PC-9 (cell line): ENCODE measurements around the gene SPATS2. TPM values are rescaled to one million over a fixed set of nuclear protein-coding genes. Genes with fewer than 3 reads are reported as not detected.

Source experiments
- BruUV-seq: library from RNA; stranded (reverse); fragments of 400-500 nt; replicated peaks from 2 replicates; lab custom pipeline; 2021; lab: Mats Ljungman, UMichigan
- CTCF ChIA-PET: fragments of 300-600 bp; sonication (Branson Sonifier 250); formaldehyde crosslinking; loops from one replicate; lab custom pipeline; 2022; ENCODE audit warnings: antibody characterized with exemption; lab: Charles Lee
- POLR2A ChIA-PET: fragments of 300-600 bp; sonication (Branson Sonifier 250); formaldehyde crosslinking; loops from one replicate; lab custom pipeline; 2022; ENCODE audit warnings: antibody characterized with exemption; ENCODE audit not compliant: unreplicated experiment; lab: Charles Lee
- DNase-seq, 2 experiments: peaks; one replicate each; pipeline versions ENCODE4 v3.0.0 to v3.0.0-alpha.2; 2015 to 2022; ENCODE audit warnings: mixed read lengths in 1 of 2
- H2AFZ ChIP-seq: fragments of 200-600 bp; sonication (generic); 2 replicates; pipeline ENCODE4 v1.8.1; 2017; ENCODE audit warnings: antibody characterized with exemption
- H3F3A ChIP-seq: fragments of 200-600 bp; sonication (generic); 2 replicates; pipeline ENCODE4 v1.8.1; 2017; ENCODE audit warnings: antibody characterized with exemption, mild to moderate bottlenecking, low read depth; ENCODE audit not compliant: insufficient read depth
- H3K27ac ChIP-seq: fragments of 200-600 bp; sonication (generic); 2 replicates; pipeline ENCODE4 v1.6.1; 2016; ENCODE audit warnings: mixed run types
- H3K27me3 ChIP-seq: fragments of 200-600 bp; sonication (generic); 2 replicates; pipeline ENCODE4 v1.6.1; 2016; ENCODE audit warnings: low read depth, mixed run types; ENCODE audit not compliant: insufficient read depth
- H3K36me3 ChIP-seq: fragments of 200-600 bp; sonication (generic); 2 replicates; pipeline ENCODE4 v1.6.1; 2016; ENCODE audit warnings: low read depth, mixed run types
- H3K4me1 ChIP-seq: fragments of 200-600 bp; sonication (generic); replicated peaks from 2 replicates; pipeline ENCODE4 v1.6.1; 2016; ENCODE audit warnings: mixed run types; ENCODE audit not compliant: insufficient read depth
- H3K4me2 ChIP-seq: fragments of 200-600 bp; sonication (generic); 2 replicates; pipeline ENCODE4 v1.6.1; 2017; ENCODE audit warnings: mixed run types
- H3K4me3 ChIP-seq: fragments of 200-600 bp; sonication (generic); 2 replicates; pipeline ENCODE4 v1.6.1; 2016; ENCODE audit warnings: mixed run types
- H3K79me2 ChIP-seq: fragments of 200-600 bp; sonication (generic); 2 replicates; pipeline ENCODE4 v1.6.1; 2017; ENCODE audit warnings: low read depth, mixed run types
- H3K9me2 ChIP-seq: fragments of 200-600 bp; sonication (generic); 2 replicates; pipeline ENCODE4 v1.8.1; 2017; ENCODE audit warnings: mild to moderate bottlenecking; ENCODE audit not compliant: insufficient read depth
- H3K9me3 ChIP-seq: fragments of 200-600 bp; sonication (generic); 2 replicates; pipeline ENCODE4 v1.8.1; 2016; ENCODE audit warnings: low read depth; ENCODE audit not compliant: insufficient read depth
- H4K20me1 ChIP-seq: fragments of 200-600 bp; sonication (generic); 2 replicates; pipeline ENCODE4 v1.8.1; 2017; ENCODE audit not compliant: insufficient read depth
- CTCF ChIP-seq: fragments of 200-600 bp; sonication (generic); conservative IDR thresholded peaks from 2 replicates; pipeline ENCODE4 v1.6.1; 2017; ENCODE audit warnings: mixed run types, antibody characterized with exemption, mild to moderate bottlenecking, moderate library complexity
- EZH2 ChIP-seq: fragments of 200-600 bp; sonication (generic); IDR thresholded peaks from 2 replicates; pipeline ENCODE4 v1.8.0; 2017; ENCODE audit warnings: antibody characterized with exemption, low read depth
- intact Hi-C: fragments of 100-400 bp; cut with micrococcal nuclease; formaldehyde crosslinking; loops from one replicate; pipeline ENCODE4 v1.10.0; 2022; ENCODE audit not compliant: unreplicated experiment
- total RNA-seq: library from RNA; stranded (reverse); gene quantifications from 2 replicates; pipeline ENCODE4 v1.2.3, GENCODE V29; 2021

SPATS2 gene
- total RNA-seq, 1 experiment from 2014 or later, result 65.1 TPM

- no TSS peak for BruUV-seq
- intact Hi-C loops, result no loop called here
- ChIA-PET POLR2A (no interaction called here), CTCF (interaction anchor here (0.7 to 1.2 kb wide), 2 partner anchors 62 to 318 kb away, joined by 3 to 4 read pairs; no protein-coding TSS in a partner anchor)
- no peaks in the 10 kb centered on the region for H3K9me3 ChIP-seq
- no peak for TF ChIP-seq CTCF
- TF ChIP-seq EZH2, result no peak
- H3K4me2 ChIP-seq, result no peak overlapping the region
- H3K36me3 ChIP-seq, result peaks cover 4% of the 10 kb centered on the region; the same call in 1 of the 2 replicates
- no peaks in the 10 kb centered on the region for H3K27me3 ChIP-seq
- no peak for DNase-seq
- no peak overlapping the region for H3K4me3 ChIP-seq
- no peaks in the 10 kb centered on the region for H3K4me1 ChIP-seq
- H3K9me2 ChIP-seq, result no peaks in the 10 kb centered on the region
- H3K79me2 ChIP-seq, result 0 out of 2 replicates have a peak, but pooled peaks cover 12% of the 10 kb centered on the region
- no peak overlapping the region for H3K27ac ChIP-seq
- peaks cover 7% of the 10 kb centered on the region; the same call in 1 of the 2 replicates for H3F3A ChIP-seq
- no peak overlapping the region for H2AFZ ChIP-seq
- peaks cover 10% of the 10 kb centered on the region; the same call in 1 of the 2 replicates for H4K20me1 ChIP-seq
These were observed 84.4 kb downstream of the SPATS2 start for GRCh38 chr12:49451468-49452259.

- peaks cover 12% of the 10 kb centered on the region; the same call in 1 of the 2 replicates for H3K79me2 ChIP-seq
- H3K9me2 ChIP-seq, result no peaks in the 10 kb centered on the region
These were observed 88.2 kb downstream of the SPATS2 start for GRCh38 chr12:49455501-49455900.

More at GRCh38 chr12:49455501-49455900, 88.2 kb downstream of the SPATS2 start:
- Histone ChIP-seq H3K9me3 (no peaks in the 10 kb centered on the region), H3K36me3 (peaks cover 4% of the 10 kb centered on the region; the same call in 1 of the 2 replicates), H3K4me3 (no peak overlapping the region), H3F3A (peaks cover 7% of the 10 kb centered on the region; the same call in 1 of the 2 replicates), H3K4me2 (no peak overlapping the region), H2AFZ (no peak overlapping the region), H3K4me1 (no peaks in the 10 kb centered on the region), H4K20me1 (peaks cover 12% of the 10 kb centered on the region; the same call in 1 of the 2 replicates), H3K27me3 (no peaks in the 10 kb centered on the region), H3K27ac (no peak overlapping the region)
- CTCF ChIA-PET, result no interaction called here
- no TSS peak for BruUV-seq
- POLR2A ChIA-PET, result no interaction called here
- TF ChIP-seq EZH2 (no peak), CTCF (no peak)
- no peak for DNase-seq
- intact Hi-C loops, result no loop called here
